H1 (cell line): ENCODE measurements around the gene CAD. TPM values are rescaled to one million over a fixed set of nuclear protein-coding genes. Genes with fewer than 3 reads are reported as not detected.

ENCODE experiments used
- CTCF ChIA-PET: fragments of 300-600 bp; sonication (Branson Sonifier 250); formaldehyde crosslinking; loops from one replicate; lab custom pipeline; 2021; ENCODE audit not compliant: partially characterized antibody; lab: Charles Lee
- POLR2A ChIA-PET: fragments of 300-600 bp; sonication (Branson Sonifier 250); formaldehyde crosslinking; loops from one replicate; lab custom pipeline; 2021; ENCODE audit warnings: inconsistent platforms; ENCODE audit not compliant: partially characterized antibody; lab: Charles Lee
- DNase-seq, 2 experiments: peaks; one replicate each; pipeline versions ENCODE4 v3.0.0 to v3.0.0-alpha.2; 2010 to 2022; ENCODE audit warnings: low spot score in 2 of 2, low read depth in 1 of 2, mixed read lengths in 1 of 2
- FAIRE-seq: peaks from 2 replicates; lab custom pipeline; 2011; peaks lifted over from hg19 to GRCh38; lab: Jason Lieb, UNC
- H2AFZ ChIP-seq: 2 replicates; pipeline ENCODE4 v1.8.1; 2012; ENCODE audit warnings: low read length, inconsistent platforms
- H2AK5ac ChIP-seq: 2 replicates; pipeline ENCODE4 v1.6.1; 2013; ENCODE audit warnings: low read depth, low read length
- H2BK120ac ChIP-seq: replicated peaks from 2 replicates; pipeline ENCODE3; 2013; ENCODE audit warnings: low read depth, low read length, inconsistent platforms
- H2BK12ac ChIP-seq: 2 replicates; pipeline ENCODE4 v1.6.1; 2013; ENCODE audit warnings: low read depth, low read length
- H2BK15ac ChIP-seq: 2 replicates; pipeline ENCODE4 v1.6.1; 2013; ENCODE audit warnings: low read length
- H2BK20ac ChIP-seq: 2 replicates; pipeline ENCODE4 v1.6.1; 2013; ENCODE audit warnings: low read length
- H2BK5ac ChIP-seq: 2 replicates; pipeline ENCODE4 v1.6.1; 2013; ENCODE audit warnings: low read depth, low read length
- H3K14ac ChIP-seq: 2 replicates; pipeline ENCODE4 v1.6.1; 2013; ENCODE audit warnings: inconsistent platforms; ENCODE audit not compliant: insufficient read length
- H3K18ac ChIP-seq: 2 replicates; pipeline ENCODE4 v1.6.1; 2013; ENCODE audit warnings: low read length; ENCODE audit errors: extremely low read depth
- H3K23ac ChIP-seq: 2 replicates; pipeline ENCODE4 v1.6.1; 2013; ENCODE audit warnings: inconsistent platforms; ENCODE audit not compliant: insufficient read length
- H3K23me2 ChIP-seq: 2 replicates; pipeline ENCODE4 v1.6.1; 2013; ENCODE audit warnings: low read depth, low read length
- H3K27ac ChIP-seq: 2 replicates; pipeline ENCODE4 v1.6.1; 2011; ENCODE audit warnings: low read depth, low read length, inconsistent platforms
- H3K27me3 ChIP-seq, 4 experiments: replicated peaks in 1 of 4; 1 replicate in 1 of 4; 2 replicates in 3 of 4; pipeline versions ENCODE4 v1.6.1 to v1.8.1; 2011 to 2013; ENCODE audit warnings: low read length in 3 of 4, mild to moderate bottlenecking in 3 of 4, inconsistent platforms in 2 of 4, mixed read lengths in 2 of 4, moderate library complexity in 1 of 4; ENCODE audit not compliant: control insufficient read depth in 3 of 4, insufficient read depth in 3 of 4; ENCODE audit errors: extremely low read depth in 1 of 4
- H3K36me3 ChIP-seq, 4 experiments: 2 replicates each; pipeline versions ENCODE4 v1.6.1 to v1.8.1; 2011 to 2013; ENCODE audit warnings: mild to moderate bottlenecking in 4 of 4, low read length in 3 of 4, moderate library complexity in 2 of 4, control low read depth in 1 of 4, inconsistent platforms in 1 of 4; ENCODE audit not compliant: insufficient read depth in 4 of 4, control insufficient read depth in 2 of 4
- H3K4ac ChIP-seq: replicated peaks from 2 replicates; pipeline ENCODE3; 2013; ENCODE audit warnings: low read length, low read depth, mixed read lengths, inconsistent platforms; ENCODE audit not compliant: insufficient read length
- H3K4me1 ChIP-seq, 4 experiments: replicated peaks in 1 of 4; 1 replicate in 1 of 4; 2 replicates in 3 of 4; pipeline versions ENCODE4 v1.6.1 to v1.8.1; 2011 to 2013; ENCODE audit warnings: low read length in 3 of 4, inconsistent platforms in 2 of 4, mixed read lengths in 1 of 4; ENCODE audit not compliant: insufficient read depth in 4 of 4, control insufficient read depth in 3 of 4
- H3K4me2 ChIP-seq, 2 experiments: 2 replicates each; pipeline versions ENCODE4 v1.6.1 to v1.8.1; 2011 to 2013; ENCODE audit warnings: low read depth in 2 of 2, low read length in 2 of 2, control low read depth in 1 of 2, inconsistent platforms in 1 of 2, mild to moderate bottlenecking in 1 of 2; ENCODE audit not compliant: insufficient read depth in 1 of 2
- H3K4me3 ChIP-seq, 4 experiments: fragments of 200-600, 300-600 bp in 1 of 4; sonication (generic), shearing (Covaris generic), sonication (Bioruptor Twin) in 1 of 4; 2 replicates each; pipeline versions ENCODE4 v1.5.1 to v1.8.1; 2011 to 2016; ENCODE audit warnings: low read length in 4 of 4, low read depth in 3 of 4, control low read depth in 2 of 4, inconsistent platforms in 2 of 4, mild to moderate bottlenecking in 2 of 4, mixed read lengths in 1 of 4, moderate library complexity in 1 of 4; ENCODE audit not compliant: insufficient read depth in 2 of 4; ENCODE audit errors: extremely low read depth in 1 of 4
- H3K56ac ChIP-seq: replicated peaks from 2 replicates; pipeline ENCODE3; 2013; ENCODE audit warnings: low read depth, mild to moderate bottlenecking, mixed read lengths, low read length, inconsistent platforms; ENCODE audit not compliant: insufficient read length
- H3K79me1 ChIP-seq: 2 replicates; pipeline ENCODE4 v1.6.1; 2013; ENCODE audit warnings: low read depth, low read length, control low read depth
- H3K79me2 ChIP-seq, 2 experiments: 2 replicates each; pipeline versions ENCODE4 v1.6.1 to v1.8.1; 2012 to 2013; ENCODE audit warnings: low read length in 2 of 2, mild to moderate bottlenecking in 2 of 2, inconsistent platforms in 1 of 2; ENCODE audit not compliant: insufficient read depth in 2 of 2, control insufficient read depth in 1 of 2
- H3K9ac ChIP-seq, 4 experiments: replicated peaks in 1 of 4; 1 replicate in 1 of 4; 2 replicates in 3 of 4; pipeline versions ENCODE4 v1.6.1 to v1.8.1; 2011 to 2013; ENCODE audit warnings: low read depth in 3 of 4, low read length in 3 of 4, control low read depth in 2 of 4, mild to moderate bottlenecking in 2 of 4, moderate library complexity in 2 of 4, inconsistent platforms in 1 of 4; ENCODE audit errors: extremely low read depth in 1 of 4
- H3K9me3 ChIP-seq, 2 experiments: 2 replicates each; pipeline versions ENCODE4 v1.6.1 to v1.8.1; 2012 to 2013; ENCODE audit warnings: mild to moderate bottlenecking in 2 of 2, moderate library complexity in 2 of 2, control low read depth in 1 of 2, inconsistent platforms in 1 of 2, low read depth in 1 of 2, low read length in 1 of 2, mixed read lengths in 1 of 2; ENCODE audit not compliant: insufficient read depth in 2 of 2
- H4K20me1 ChIP-seq, 2 experiments: replicated peaks in 1 of 2; 2 replicates each; pipeline versions ENCODE3 to v1.8.1; 2011 to 2013; ENCODE audit warnings: inconsistent platforms in 2 of 2, low read length in 2 of 2, mild to moderate bottlenecking in 1 of 2; ENCODE audit not compliant: insufficient read depth in 2 of 2, control insufficient read depth in 1 of 2
- H4K5ac ChIP-seq: 2 replicates; pipeline ENCODE4 v1.6.1; 2013; ENCODE audit warnings: low read length, low read depth, mixed read lengths, inconsistent platforms; ENCODE audit not compliant: insufficient read length
- H4K8ac ChIP-seq: 2 replicates; pipeline ENCODE4 v1.8.0; 2013; ENCODE audit warnings: mild to moderate bottlenecking, moderate library complexity, low read length, inconsistent platforms; ENCODE audit not compliant: insufficient read depth; ENCODE audit errors: extremely low read depth
- H4K91ac ChIP-seq: replicated peaks from 2 replicates; pipeline ENCODE3; 2013; ENCODE audit warnings: low read length, mixed read lengths, inconsistent platforms; ENCODE audit not compliant: insufficient read length
- ATF2 ChIP-seq: IDR thresholded peaks from 2 replicates; pipeline ENCODE4 v1.6.1; 2012; ENCODE audit warnings: low read length, inconsistent platforms
- BCL11A ChIP-seq, 2 experiments: IDR thresholded peaks; one replicate each; pipeline ENCODE4 v1.6.1; 2011; ENCODE audit warnings: low read depth in 2 of 2, low read length in 2 of 2, mild to moderate bottlenecking in 2 of 2
- CREB1 ChIP-seq: IDR thresholded peaks from 2 replicates; pipeline ENCODE4 v1.6.1; 2012; ENCODE audit warnings: inconsistent platforms
- EP300 ChIP-seq, 2 experiments: IDR thresholded peaks; 1 replicate in 1 of 2; 2 replicates in 1 of 2; pipeline ENCODE4 v1.6.1; 2011 to 2012; ENCODE audit warnings: low read depth in 2 of 2, low read length in 2 of 2, mild to moderate bottlenecking in 2 of 2, borderline replicate concordance in 1 of 2, inconsistent platforms in 1 of 2, moderate library complexity in 1 of 2
- FOSL1 ChIP-seq: IDR thresholded peaks from 2 replicates; pipeline ENCODE4 v1.6.1; 2011; ENCODE audit warnings: mild to moderate bottlenecking, low read depth, low read length, moderate library complexity; ENCODE audit not compliant: insufficient read depth
- HDAC2 ChIP-seq, 2 experiments: fragments of 300-600 bp in 1 of 2; sonication (generic) in 1 of 2; IDR thresholded peaks; 2 replicates each; pipeline ENCODE4 v1.6.1; 2011 to 2012; ENCODE audit warnings: low read depth in 2 of 2, low read length in 2 of 2, mild to moderate bottlenecking in 2 of 2, moderate library complexity in 2 of 2, borderline replicate concordance in 1 of 2, inconsistent platforms in 1 of 2
- RBBP5 ChIP-seq: IDR thresholded peaks from 2 replicates; pipeline ENCODE4 v1.7.1; 2012; ENCODE audit warnings: low read depth, mild to moderate bottlenecking, inconsistent platforms, low read length, moderate library complexity, borderline replicate concordance
- RFX5 ChIP-seq: IDR thresholded peaks from 2 replicates; pipeline ENCODE4 v1.6.1; 2011; ENCODE audit warnings: low read depth, low read length, improper control_type of control experiment, borderline replicate concordance
- SAP30 ChIP-seq: fragments of 300-600 bp; sonication (generic); IDR thresholded peaks from 2 replicates; pipeline ENCODE4 v1.7.1; 2012; ENCODE audit warnings: low read length, moderate library complexity, mild to moderate bottlenecking, inconsistent platforms; ENCODE audit not compliant: insufficient read depth, insufficient replicate concordance
- SIN3A ChIP-seq, 2 experiments: IDR thresholded peaks in 1 of 2; conservative IDR thresholded peaks in 1 of 2; 2 replicates each; pipeline ENCODE4 v1.6.1; 2011 to 2012; ENCODE audit warnings: low read length in 2 of 2, improper control_type of control experiment in 1 of 2, low read depth in 1 of 2, mild to moderate bottlenecking in 1 of 2
- TCF12 ChIP-seq: IDR thresholded peaks from 2 replicates; pipeline ENCODE4 v1.6.1; 2011; ENCODE audit warnings: low read depth, mild to moderate bottlenecking, low read length
- WGBS, 2 experiments: shearing (Covaris generic) in 1 of 2; methylation state at CpG; one replicate each; pipeline versions ENCODE4 v1.1.6 to v1.1.7; 2013 to 2015; ENCODE audit warnings: low lambda C conversion rate in 2 of 2, mixed read lengths in 2 of 2, inconsistent platforms in 1 of 2, low coverage in 1 of 2, missing lambda C conversion rate in 1 of 2; ENCODE audit not compliant: insufficient replicate concordance in 2 of 2, insufficient coverage in 1 of 2, insufficient read length in 1 of 2; ENCODE audit errors: extremely low coverage in 1 of 2, missing lambda C conversion rate in 1 of 2; 5-methylcytosine and 5-hydroxymethylcytosine counted together
- polyA plus RNA-seq, 7 experiments: library from polyadenylated mRNA; depleted of rRNA in 3 of 7; stranded (reverse) in 5 of 7; unstranded in 2 of 7; fragments of >200 nt in 5 of 7; fragments of 200-250 nt in 2 of 7; gene quantifications; 1 replicate in 5 of 7; 2 replicates in 1 of 7; 4 replicates in 1 of 7; pipeline versions ENCODE4 v1.2.1 to v1.2.3, GENCODE V29; 2011 to 2013; ENCODE audit warnings: missing spikeins in 2 of 7, mixed read lengths in 2 of 7
- total RNA-seq: library from RNA; stranded (reverse); fragmentation: NEBNext Ultra II Directional; extraction: Animal tissue kit (Norgen Biotek cat#: 25700); gene quantifications from 2 replicates; pipeline ENCODE4 v1.2.1, GENCODE V29; 2021

The CAD gene
- total and polyA plus RNA-seq, 2 of the 8 experiments (the other 6 are each of a cell fraction or from before 2014, with no cell fraction given), result 130 to 146 TPM

GRCh38 chr2:27270131-27270530 lies 53.0 kb downstream of the CAD start:
- Histone ChIP-seq H2AFZ (no peak overlapping the region), H3K79me1 (no peaks in the 10 kb centered on the region)
- no peak for TF ChIP-seq ATF2
- no peak for TF ChIP-seq FOSL1
- no peak for TF ChIP-seq SIN3A (conservative IDR thresholded peaks at IDR 0.05 in 1 of 2, IDR thresholded peaks at IDR 0.05 in 1 of 2; ENCODE audit: low read depth in 1 of 2, low read length in 2 of 2)
- no peak for TF ChIP-seq BCL11A (IDR thresholded peaks at IDR 0.05; ENCODE audit: low read depth in 2 of 2, low read length in 2 of 2)
- TF ChIP-seq RFX5, result no peak
- TF ChIP-seq CREB1, result no peak
- no peak for TF ChIP-seq SAP30
- no peak for TF ChIP-seq TCF12
- no peak for TF ChIP-seq HDAC2 (IDR thresholded peaks at IDR 0.05; ENCODE audit: borderline replicate concordance in 1 of 2, low read depth in 2 of 2, low read length in 2 of 2)
- no peak for TF ChIP-seq RBBP5
- TF ChIP-seq EP300 (IDR thresholded peaks at IDR 0.05; ENCODE audit: borderline replicate concordance in 1 of 2, low read depth in 2 of 2, low read length in 2 of 2), result no peak

More at GRCh38 chr2:27270131-27270530, 53.0 kb downstream of the CAD start:
- Histone ChIP-seq H3K36me3 (no peaks in the 10 kb centered on the region), H3K4me3 (no peak overlapping the region), H2BK15ac (no peak overlapping the region), H2BK12ac (no peak overlapping the region), H3K56ac (no peak overlapping the region), H4K8ac (no peak overlapping the region), H3K9ac (no peak overlapping the region), H2BK5ac (no peak overlapping the region), H3K4me2 (no peak overlapping the region), H2AK5ac (no peak overlapping the region), H2BK120ac (no peak overlapping the region), H3K14ac (no peak overlapping the region), H3K27me3 (peaks cover 6 to 20% (median 15%) of the 10 kb centered on the region in 4 experiments), H3K18ac (no peak overlapping the region), H3K9me3 (no peaks in the 10 kb centered on the region), H3K23me2 (no peaks in the 10 kb centered on the region), H3K4ac (no peak overlapping the region), H3K27ac (no peak overlapping the region), H3K4me1 (peaks cover 0 to 3% (median 1%) of the 10 kb centered on the region in 4 experiments; a peak in 4 of 7 replicates), H3K23ac (no peak overlapping the region), H4K20me1 (no peaks in the 10 kb centered on the region), H2BK20ac (no peak overlapping the region), H4K5ac (no peak overlapping the region), H3K79me2 (no peaks in the 10 kb centered on the region), H4K91ac (no peak overlapping the region)
- ChIA-PET CTCF (interaction anchor here (0.5 to 14.1 kb wide), 9 partner anchors 11 to 78 kb away, joined by 3 to 288 read pairs (median 4); partner anchors contain the start of genes DNAJC5G, TRIM54 and UCN), POLR2A (interaction anchor here (1.3 to 4.9 kb wide), 4 partner anchors 9 to 21 kb away, joined by 3 to 22 read pairs (median 5); partner anchors contain the start of gene TRIM54)
- no peak for FAIRE-seq
- DNase-seq, result no peak
- WGBS, 2 experiments, result 96% methylated on average over 3 of the region's 3 CpGs; no CpG with 5 or more reads in 1 of the 2 experiments
